GM12872 (cell line): ENCODE data around the gene NOC4L.

ENCODE experiments used
- CTCF ChIP-seq: IDR thresholded peaks from 3 replicates; pipeline ENCODE4 v1.5.1; 2011; ENCODE audit warnings: low read depth, mild to moderate bottlenecking, low read length, moderate library complexity; ENCODE audit not compliant: insufficient read depth

Gene NOC4L

GRCh38 chr12:132196038-132196872 is 52.0 kb downstream of the NOC4L start:
- no peak for TF ChIP-seq CTCF

GRCh38 chr12:132196873-132197390 is 52.7 kb downstream of the NOC4L start:
- no peak for TF ChIP-seq CTCF

- no peak for TF ChIP-seq CTCF
Observed at GRCh38 chr12:132197581-132198354, 53.5 kb downstream of the NOC4L start.

GRCh38 chr12:132199101-132199500 is 54.8 kb downstream of the NOC4L start:
- no peak for TF ChIP-seq CTCF

- no peak for TF ChIP-seq CTCF
Observed at GRCh38 chr12:132199526-132200319, 55.5 kb downstream of the NOC4L start.

GRCh38 chr12:132200800-132201199 is 56.5 kb downstream of the NOC4L start:
- no peak for TF ChIP-seq CTCF
